SK-N-MC (cell line): ENCODE measurements around the gene EDEM1.

Experiments used
- EZH2 ChIP-seq: fragments of 200-600 bp; sonication (generic); IDR thresholded peaks from one replicate; pipeline ENCODE4 v1.6.1; 2017; ENCODE audit warnings: antibody characterized with exemption
- FOXP2 ChIP-seq: optimal IDR thresholded peaks from 2 replicates; pipeline ENCODE3; 2011; ENCODE audit warnings: mild to moderate bottlenecking, moderate library complexity; ENCODE audit not compliant: insufficient read depth; ENCODE audit errors: extremely low read length, control extremely low read depth
- POLR2AphosphoS5 ChIP-seq: IDR thresholded peaks from 2 replicates; pipeline ENCODE4 v1.6.1; 2012; ENCODE audit warnings: mild to moderate bottlenecking, low read depth, low read length, borderline replicate concordance

- TF ChIP-seq POLR2AphosphoS5 (no peak), EZH2 (no peak), FOXP2 (no peak)
Measured at GRCh38 chr3:5151586-5151985, 35.9 kb upstream of the EDEM1 start.
